Measurements from ENCODE around the gene CCR8.

Gene CCR8

GRCh38 chr3:39332525-39332924 is 3.0 kb downstream of the CCR8 start:
- DNase-seq (ENCODE audit: low read depth) = no peak
- H3K4me3 ChIP-seq (ENCODE audit: control insufficient read depth, low read depth, low read length) = no peak overlapping the region
- no peak for TF ChIP-seq CTCF (conservative IDR thresholded peaks at IDR 0.05; ENCODE audit: control insufficient read depth, insufficient read depth, low read depth, low read length)

GRCh38 chr3:39333607-39334006 is 4.1 kb downstream of the CCR8 start:
- no peak overlapping the region for H3K4me3 ChIP-seq (ENCODE audit: control insufficient read depth, low read depth, low read length)
- no peak for DNase-seq (ENCODE audit: low read depth)
- TF ChIP-seq CTCF (conservative IDR thresholded peaks at IDR 0.05; ENCODE audit: control insufficient read depth, insufficient read depth, low read depth, low read length) = no peak

- TF ChIP-seq CTCF (conservative IDR thresholded peaks at IDR 0.05; ENCODE audit: control insufficient read depth, insufficient read depth, low read depth, low read length) = no peak
These were observed 4.7 kb downstream of the CCR8 start for GRCh38 chr3:39334205-39334604.

GRCh38 chr3:39338201-39338600 is 8.7 kb downstream of the CCR8 start:
- H3K4me3 ChIP-seq (ENCODE audit: control insufficient read depth, low read depth, low read length) = no peak overlapping the region
- DNase-seq (ENCODE audit: low read depth) = no peak
- TF ChIP-seq CTCF (conservative IDR thresholded peaks at IDR 0.05; ENCODE audit: control insufficient read depth, insufficient read depth, low read depth, low read length) = no peak

More at GRCh38 chr3:39334205-39334604, 4.7 kb downstream of the CCR8 start:
- DNase-seq (ENCODE audit: low read depth) = no peak
- H3K4me3 ChIP-seq (ENCODE audit: control insufficient read depth, low read depth, low read length) = no peak overlapping the region

GRCh38 chr3:39339086-39339485 is 9.6 kb downstream of the CCR8 start:
- no peak overlapping the region for H3K4me3 ChIP-seq (ENCODE audit: control insufficient read depth, low read depth, low read length)
- TF ChIP-seq CTCF (conservative IDR thresholded peaks at IDR 0.05; ENCODE audit: control insufficient read depth, insufficient read depth, low read depth, low read length) = no peak
- DNase-seq (ENCODE audit: low read depth) = no peak

GRCh38 chr3:39343076-39343717 is 13.7 kb downstream of the CCR8 start:
- peak; percentile 2 for DNase-seq (ENCODE audit: low read depth)
- no peak overlapping the region for H3K4me3 ChIP-seq (ENCODE audit: control insufficient read depth, low read depth, low read length)
- TF ChIP-seq CTCF (conservative IDR thresholded peaks at IDR 0.05; ENCODE audit: control insufficient read depth, insufficient read depth, low read depth, low read length) = no peak

GRCh38 chr3:39343760-39344159 is 14.3 kb downstream of the CCR8 start:
- no peak for TF ChIP-seq CTCF (conservative IDR thresholded peaks at IDR 0.05; ENCODE audit: control insufficient read depth, insufficient read depth, low read depth, low read length)
- no peak overlapping the region for H3K4me3 ChIP-seq (ENCODE audit: control insufficient read depth, low read depth, low read length)
- no peak for DNase-seq (ENCODE audit: low read depth)
